SK-N-SH treated with all-trans-retinoic acid at 6 μM for 48 hours (cell line): Measurements from ENCODE around the gene NTM.

Source experiments
- ATAC-seq: fragments of 200-7000 bp; cut with Tn5 transposase; 3 replicates; pipeline ENCODE4 v1.9.1; 2020; ENCODE audit warnings: mild to moderate bottlenecking, moderate library complexity
- ARNTL ChIP-seq: fragments of 450-650 bp; formaldehyde crosslinking; IDR thresholded peaks from 2 replicates; pipeline ENCODE4 v1.5.0; 2020; ENCODE audit warnings: low read depth, mild to moderate bottlenecking, moderate library complexity, borderline replicate concordance
- BACH2 ChIP-seq: fragments of 250-450 bp; sonication (Bioruptor Pico); IDR thresholded peaks from 2 replicates; pipeline ENCODE4 v1.9.0; 2021; ENCODE audit warnings: mild to moderate bottlenecking, borderline replicate concordance
- CREB5 ChIP-seq: fragments of 250-450 bp; sonication (Bioruptor Pico); IDR thresholded peaks from 2 replicates; pipeline ENCODE4 v1.5.1; 2020; ENCODE audit warnings: low read depth, mild to moderate bottlenecking, moderate library complexity
- CSRNP3 ChIP-seq: fragments of 250-450 bp; sonication (Bioruptor Pico); IDR thresholded peaks from 2 replicates; pipeline ENCODE4 v1.5.1; 2021; ENCODE audit warnings: mild to moderate bottlenecking, moderate library complexity
- ESRRG ChIP-seq: fragments of 250-450 bp; sonication (Bioruptor Pico); IDR thresholded peaks from 2 replicates; pipeline ENCODE4 v1.6.1; 2021; ENCODE audit warnings: mild to moderate bottlenecking
- ISL1 ChIP-seq: fragments of 250-450 bp; sonication (Bioruptor Pico); IDR thresholded peaks from 2 replicates; pipeline ENCODE4 v2.1.2; 2022; ENCODE audit warnings: mild to moderate bottlenecking, moderate library complexity
- OSR1 ChIP-seq: fragments of 250-450 bp; sonication (Bioruptor Pico); IDR thresholded peaks from 2 replicates; pipeline ENCODE4 v1.8.0; 2022; ENCODE audit warnings: moderate library complexity, mild to moderate bottlenecking, inconsistent platforms
- PPARA ChIP-seq: fragments of 250-450 bp; sonication (Bioruptor Pico); IDR thresholded peaks from 2 replicates; pipeline ENCODE4 v1.5.0; 2020; ENCODE audit warnings: mild to moderate bottlenecking, borderline replicate concordance
- RARB ChIP-seq: fragments of 250-450 bp; sonication (Bioruptor Pico); IDR thresholded peaks from 2 replicates; pipeline ENCODE4 v1.8.0; 2021; ENCODE audit warnings: mild to moderate bottlenecking, moderate library complexity
- TOX ChIP-seq: fragments of 250-450 bp; sonication (Bioruptor Pico); IDR thresholded peaks from 2 replicates; pipeline ENCODE4 v1.8.0; 2021; ENCODE audit warnings: mild to moderate bottlenecking, moderate library complexity, borderline replicate concordance
- ZC3H10 ChIP-seq: fragments of 250-450 bp; sonication (Bioruptor Pico); IDR thresholded peaks from 2 replicates; pipeline ENCODE4 v1.5.1; 2021; ENCODE audit warnings: mild to moderate bottlenecking, moderate library complexity
- ZFP3 ChIP-seq: fragments of 250-450 bp; sonication (Bioruptor Pico); IDR thresholded peaks from 2 replicates; pipeline ENCODE4 v1.5.0; 2020; ENCODE audit warnings: mild to moderate bottlenecking, moderate library complexity
- ZFP30 ChIP-seq: fragments of 450-650 bp; formaldehyde crosslinking; IDR thresholded peaks from 2 replicates; pipeline ENCODE4 v1.5.0; 2022; ENCODE audit warnings: mild to moderate bottlenecking, moderate library complexity
- ZNF565 ChIP-seq: fragments of 450-650 bp; formaldehyde crosslinking; conservative IDR thresholded peaks from 2 replicates; pipeline ENCODE4 v1.5.0; 2020; ENCODE audit warnings: low read depth, mild to moderate bottlenecking, moderate library complexity
- ZNF70 ChIP-seq: fragments of 450-650 bp; formaldehyde crosslinking; IDR thresholded peaks from 2 replicates; pipeline ENCODE4 v1.5.0; 2020; ENCODE audit warnings: mild to moderate bottlenecking, moderate library complexity
- ZNF8 ChIP-seq: fragments of 450-650 bp; formaldehyde crosslinking; IDR thresholded peaks from 2 replicates; pipeline ENCODE4 v1.5.0; 2020; ENCODE audit warnings: mild to moderate bottlenecking, moderate library complexity
- TF ChIP-seq, protein P1 (sequence below): fragments of 250-450 bp; sonication (Bioruptor Pico); IDR thresholded peaks from 2 replicates; pipeline ENCODE4 v1.5.0; 2020; ENCODE audit warnings: mild to moderate bottlenecking, moderate library complexity
- TF ChIP-seq, protein P2 (sequence below): fragments of 250-450 bp; sonication (Bioruptor Pico); IDR thresholded peaks from 2 replicates; pipeline ENCODE4 v1.8.0; 2020; ENCODE audit warnings: mild to moderate bottlenecking, moderate library complexity, borderline replicate concordance
- TF ChIP-seq, protein P3 (sequence below): fragments of 250-450 bp; sonication (Bioruptor Pico); IDR thresholded peaks from 2 replicates; pipeline ENCODE4 v1.8.0; 2021; ENCODE audit warnings: low read depth, mild to moderate bottlenecking, moderate library complexity, borderline replicate concordance

The NTM gene

DNA sequence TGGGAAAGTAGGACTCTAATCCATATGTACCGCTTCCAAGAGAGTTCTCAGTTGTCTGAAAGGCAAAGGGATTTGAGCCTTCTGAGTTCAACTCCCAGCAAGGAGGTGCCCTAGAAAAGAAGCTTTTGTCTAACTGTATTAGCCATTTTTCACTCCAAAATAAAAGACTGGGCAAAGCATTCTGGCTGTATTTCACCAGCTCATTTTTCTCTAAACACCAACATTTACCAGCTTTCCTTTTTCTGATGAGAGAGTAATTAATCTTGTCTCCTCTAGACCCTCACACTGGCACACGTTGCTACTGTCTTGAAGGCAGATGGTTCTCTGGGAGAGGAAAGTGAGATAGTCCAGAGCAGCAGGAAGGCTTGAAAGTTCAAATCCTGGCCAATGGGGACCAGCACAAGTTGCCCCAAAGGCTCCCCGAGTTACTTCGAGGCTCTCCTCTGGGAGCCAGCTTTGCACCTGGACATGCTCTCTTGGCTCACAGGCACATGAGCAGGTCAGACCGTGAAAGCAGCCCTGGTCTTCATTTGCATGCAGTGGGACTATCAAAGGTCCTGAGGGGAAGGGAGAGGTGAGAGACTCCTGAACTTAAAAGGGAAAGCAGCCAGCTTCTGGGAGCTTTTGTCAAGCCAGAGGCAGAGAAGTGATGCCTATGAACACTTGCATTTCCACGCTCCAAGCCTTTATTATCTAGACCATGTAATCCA lies 100.0 kb downstream of the NTM start:
- ATAC-seq: no peak
- TF ChIP-seq, protein P1, sequence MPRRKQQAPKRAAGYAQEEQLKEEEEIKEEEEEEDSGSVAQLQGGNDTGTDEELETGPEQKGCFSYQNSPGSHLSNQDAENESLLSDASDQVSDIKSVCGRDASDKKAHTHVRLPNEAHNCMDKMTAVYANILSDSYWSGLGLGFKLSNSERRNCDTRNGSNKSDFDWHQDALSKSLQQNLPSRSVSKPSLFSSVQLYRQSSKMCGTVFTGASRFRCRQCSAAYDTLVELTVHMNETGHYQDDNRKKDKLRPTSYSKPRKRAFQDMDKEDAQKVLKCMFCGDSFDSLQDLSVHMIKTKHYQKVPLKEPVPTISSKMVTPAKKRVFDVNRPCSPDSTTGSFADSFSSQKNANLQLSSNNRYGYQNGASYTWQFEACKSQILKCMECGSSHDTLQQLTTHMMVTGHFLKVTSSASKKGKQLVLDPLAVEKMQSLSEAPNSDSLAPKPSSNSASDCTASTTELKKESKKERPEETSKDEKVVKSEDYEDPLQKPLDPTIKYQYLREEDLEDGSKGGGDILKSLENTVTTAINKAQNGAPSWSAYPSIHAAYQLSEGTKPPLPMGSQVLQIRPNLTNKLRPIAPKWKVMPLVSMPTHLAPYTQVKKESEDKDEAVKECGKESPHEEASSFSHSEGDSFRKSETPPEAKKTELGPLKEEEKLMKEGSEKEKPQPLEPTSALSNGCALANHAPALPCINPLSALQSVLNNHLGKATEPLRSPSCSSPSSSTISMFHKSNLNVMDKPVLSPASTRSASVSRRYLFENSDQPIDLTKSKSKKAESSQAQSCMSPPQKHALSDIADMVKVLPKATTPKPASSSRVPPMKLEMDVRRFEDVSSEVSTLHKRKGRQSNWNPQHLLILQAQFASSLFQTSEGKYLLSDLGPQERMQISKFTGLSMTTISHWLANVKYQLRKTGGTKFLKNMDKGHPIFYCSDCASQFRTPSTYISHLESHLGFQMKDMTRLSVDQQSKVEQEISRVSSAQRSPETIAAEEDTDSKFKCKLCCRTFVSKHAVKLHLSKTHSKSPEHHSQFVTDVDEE (CRISPR knock-in tag): no peak
- TF ChIP-seq BACH2 (CRISPR knock-in tag): no peak
- TF ChIP-seq OSR1 (CRISPR knock-in tag): no peak
- TF ChIP-seq ZFP30 (CRISPR knock-in tag): no peak
- no peak for TF ChIP-seq TOX (CRISPR knock-in tag)
- TF ChIP-seq ESRRG (CRISPR knock-in tag): no peak
- no peak for TF ChIP-seq RARB (CRISPR knock-in tag)
- no peak for TF ChIP-seq ZC3H10 (CRISPR knock-in tag)
- no peak for TF ChIP-seq ZNF565 (CRISPR knock-in tag)
- TF ChIP-seq ISL1 (CRISPR knock-in tag): no peak
- TF ChIP-seq, protein P2, sequence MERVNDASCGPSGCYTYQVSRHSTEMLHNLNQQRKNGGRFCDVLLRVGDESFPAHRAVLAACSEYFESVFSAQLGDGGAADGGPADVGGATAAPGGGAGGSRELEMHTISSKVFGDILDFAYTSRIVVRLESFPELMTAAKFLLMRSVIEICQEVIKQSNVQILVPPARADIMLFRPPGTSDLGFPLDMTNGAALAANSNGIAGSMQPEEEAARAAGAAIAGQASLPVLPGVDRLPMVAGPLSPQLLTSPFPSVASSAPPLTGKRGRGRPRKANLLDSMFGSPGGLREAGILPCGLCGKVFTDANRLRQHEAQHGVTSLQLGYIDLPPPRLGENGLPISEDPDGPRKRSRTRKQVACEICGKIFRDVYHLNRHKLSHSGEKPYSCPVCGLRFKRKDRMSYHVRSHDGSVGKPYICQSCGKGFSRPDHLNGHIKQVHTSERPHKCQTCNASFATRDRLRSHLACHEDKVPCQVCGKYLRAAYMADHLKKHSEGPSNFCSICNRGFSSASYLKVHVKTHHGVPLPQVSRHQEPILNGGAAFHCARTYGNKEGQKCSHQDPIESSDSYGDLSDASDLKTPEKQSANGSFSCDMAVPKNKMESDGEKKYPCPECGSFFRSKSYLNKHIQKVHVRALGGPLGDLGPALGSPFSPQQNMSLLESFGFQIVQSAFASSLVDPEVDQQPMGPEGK (CRISPR knock-in tag): no peak
- TF ChIP-seq PPARA (CRISPR knock-in tag): no peak
- TF ChIP-seq CREB5 (CRISPR knock-in tag): no peak
- no peak for TF ChIP-seq ZNF70 (CRISPR knock-in tag)
- TF ChIP-seq ZFP3 (CRISPR knock-in tag): no peak
- TF ChIP-seq CSRNP3 (CRISPR knock-in tag): no peak
- TF ChIP-seq, protein P3, sequence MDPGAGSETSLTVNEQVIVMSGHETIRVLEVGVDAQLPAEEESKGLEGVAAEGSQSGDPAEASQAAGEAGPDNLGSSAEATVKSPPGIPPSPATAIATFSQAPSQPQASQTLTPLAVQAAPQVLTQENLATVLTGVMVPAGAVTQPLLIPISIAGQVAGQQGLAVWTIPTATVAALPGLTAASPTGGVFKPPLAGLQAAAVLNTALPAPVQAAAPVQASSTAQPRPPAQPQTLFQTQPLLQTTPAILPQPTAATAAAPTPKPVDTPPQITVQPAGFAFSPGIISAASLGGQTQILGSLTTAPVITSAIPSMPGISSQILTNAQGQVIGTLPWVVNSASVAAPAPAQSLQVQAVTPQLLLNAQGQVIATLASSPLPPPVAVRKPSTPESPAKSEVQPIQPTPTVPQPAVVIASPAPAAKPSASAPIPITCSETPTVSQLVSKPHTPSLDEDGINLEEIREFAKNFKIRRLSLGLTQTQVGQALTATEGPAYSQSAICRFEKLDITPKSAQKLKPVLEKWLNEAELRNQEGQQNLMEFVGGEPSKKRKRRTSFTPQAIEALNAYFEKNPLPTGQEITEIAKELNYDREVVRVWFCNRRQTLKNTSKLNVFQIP (CRISPR knock-in tag): no peak
- no peak for TF ChIP-seq ZNF8 (CRISPR knock-in tag)
- no peak for TF ChIP-seq ARNTL (CRISPR knock-in tag)

DNA sequence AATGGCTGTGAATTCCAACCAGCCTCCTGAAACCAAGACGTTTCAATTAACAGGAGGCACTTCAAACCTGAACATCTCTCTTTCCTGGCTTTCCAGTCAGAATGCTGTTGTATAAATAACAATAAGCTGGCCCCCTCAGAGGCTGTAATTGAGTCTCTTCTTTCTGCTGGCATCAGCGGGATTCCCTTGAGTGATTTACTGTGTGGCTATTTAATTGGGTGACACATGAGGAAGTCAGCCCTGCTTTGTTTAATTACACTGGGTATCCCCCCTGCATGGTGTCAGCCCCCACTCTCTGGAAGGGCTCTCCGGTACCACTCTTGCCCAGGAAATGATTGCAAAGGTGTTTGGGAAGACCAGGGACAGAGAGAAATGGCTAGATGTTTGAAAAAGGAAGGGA lies 101.6 kb downstream of the NTM start:
- ATAC-seq: no peak
- TF ChIP-seq ZFP3 (CRISPR knock-in tag): no peak
- TF ChIP-seq CREB5 (CRISPR knock-in tag): no peak
- TF ChIP-seq ZNF565 (CRISPR knock-in tag): no peak
- TF ChIP-seq, protein P2 (CRISPR knock-in tag): no peak
- TF ChIP-seq RARB (CRISPR knock-in tag): no peak
- TF ChIP-seq, protein P3 (CRISPR knock-in tag): no peak
